Uterus (tissue), 4 donors: ENCODE data around the gene AP2M1. TPM values are rescaled to one million over a fixed set of nuclear protein-coding genes. Genes with fewer than 3 reads are reported as not detected.

Experiments used
- DNase-seq, 2 donors: peaks; one replicate each; pipeline ENCODE4 v3.0.0-alpha.2; 2019 to 2020
- H3K27ac ChIP-seq, 2 donors: fragments of 200-600 bp; sonication (generic); 1 replicate in 1 of 2; 2 replicates in 1 of 2; pipeline ENCODE4 v1.5.1; 2016 to 2018
- H3K27me3 ChIP-seq, 2 donors: fragments of 200-600 bp; sonication (generic); one replicate each; pipeline ENCODE4 v1.5.1; 2018 to 2019; ENCODE audit warnings: control low read depth in 1 of 2
- H3K36me3 ChIP-seq, 2 donors: fragments of 200-600 bp; sonication (generic); one replicate each; pipeline ENCODE4 v1.5.1; 2019; ENCODE audit warnings: control low read depth in 1 of 2
- H3K4me1 ChIP-seq, 2 donors: fragments of 200-600 bp; sonication (generic); one replicate each; pipeline ENCODE4 v1.5.1; 2018 to 2019; ENCODE audit warnings: control low read depth in 1 of 2
- H3K4me3 ChIP-seq, 2 donors: fragments of 200-600 bp; sonication (generic); 1 replicate in 1 of 2; 2 replicates in 1 of 2; pipeline ENCODE4 v1.5.1; 2018 to 2019; ENCODE audit warnings: mild to moderate bottlenecking in 1 of 2
- H3K9me3 ChIP-seq, 2 donors: fragments of 200-600 bp; sonication (generic); one replicate each; pipeline ENCODE4 v1.5.1; 2019; ENCODE audit warnings: control low read depth in 1 of 2
- POLR2A ChIP-seq, 2 donors: fragments of 450-650 bp; IDR thresholded peaks; one replicate each; pipeline ENCODE4 v1.6.1; 2016; ENCODE audit warnings: antibody characterized with exemption in 2 of 2, mild to moderate bottlenecking in 1 of 2, moderate library complexity in 1 of 2
- intact Hi-C: fragments of 100-400 bp; cut with DNase I; formaldehyde crosslinking; loops from one replicate; pipeline ENCODE4 v1.15.1; 2023; ENCODE audit warnings: low total_unique reads
- total RNA-seq, 4 donors: library from RNA; depleted of rRNA in 3 of 4; stranded (reverse); fragments of >200 nt in 3 of 4; gene quantifications; one replicate each; pipeline versions ENCODE4 v1.1.0 to v1.2.4, GENCODE V29; 2014 to 2023
- TF ChIP-seq, protein P1 (sequence below), 4 experiments: fragments of 200-600 bp in 2 of 4; fragments of 450-650 bp in 2 of 4; sonication (generic) in 2 of 4; IDR thresholded peaks; one replicate each; pipeline ENCODE4 v1.5.1; 2016 to 2019; ENCODE audit warnings: antibody characterized with exemption in 4 of 4, mild to moderate bottlenecking in 2 of 4, moderate library complexity in 1 of 4
- donor health status: DM: yes; HTN: yes; CAD: no.

AP2M1 gene
- total RNA-seq, 4 donors from 2014 or later: 81.8 to 248 (median 172) TPM

DNA sequence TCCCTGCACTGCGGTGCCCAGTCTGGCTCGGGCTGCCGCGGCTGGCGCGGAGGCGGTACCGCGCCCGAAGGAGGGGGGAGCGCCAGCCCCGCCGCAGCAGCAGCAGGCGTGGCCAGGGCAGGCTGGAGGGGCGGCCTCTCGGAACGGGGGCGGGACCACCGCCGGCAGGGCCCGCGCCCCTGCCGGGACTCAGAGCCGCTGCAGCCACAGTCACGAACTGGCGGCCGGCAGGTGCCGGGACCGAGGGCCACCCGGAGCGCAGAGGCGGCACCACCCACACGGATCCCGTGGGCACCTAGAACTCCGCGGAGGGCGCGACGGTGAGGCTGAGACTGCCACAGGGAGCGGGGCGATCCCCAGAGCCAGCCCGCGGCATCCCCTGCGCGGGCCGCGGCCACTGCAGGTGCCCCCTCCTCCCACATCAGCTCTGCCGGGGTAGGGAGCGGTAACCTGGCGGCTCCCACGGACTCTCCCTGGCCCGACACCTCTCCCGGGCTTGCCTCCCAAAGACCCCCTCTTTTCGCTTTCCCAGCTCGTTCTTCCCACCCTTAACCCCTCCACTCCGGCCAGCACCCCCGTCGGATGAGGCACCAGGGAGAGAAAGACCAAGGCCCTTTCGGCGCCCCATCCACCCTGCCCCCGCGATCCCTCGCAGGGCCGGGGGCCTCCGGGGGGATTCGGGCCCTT, 54.9 kb downstream of the AP2M1 start, which contains the start of gene VWA5B2:
Gene VWA5B2 (plus strand): TSS at position 192 of the 687 bp plus-strand sequence. CDS start 944 bp downstream, outside the sequence.
- Histone ChIP-seq H3K27me3 (peaks cover 8 to 19% of the 10 kb centered on the region in 2 donors), H3K36me3 (no peaks in the 10 kb centered on the region), H3K4me3 (peak within 1 kb of the TSS; percentile 3 to 44), H3K9me3 (no peaks in the 10 kb centered on the region), H3K27ac (no peak within 1 kb of the TSS), H3K4me1 (peaks cover 0 to 18% of the 10 kb centered on the region in 2 donors)
- DNase-seq: peak; percentile 22 to 60
- no peak for TF ChIP-seq POLR2A (IDR thresholded peaks at IDR 0.05)
- TF ChIP-seq, protein P1, sequence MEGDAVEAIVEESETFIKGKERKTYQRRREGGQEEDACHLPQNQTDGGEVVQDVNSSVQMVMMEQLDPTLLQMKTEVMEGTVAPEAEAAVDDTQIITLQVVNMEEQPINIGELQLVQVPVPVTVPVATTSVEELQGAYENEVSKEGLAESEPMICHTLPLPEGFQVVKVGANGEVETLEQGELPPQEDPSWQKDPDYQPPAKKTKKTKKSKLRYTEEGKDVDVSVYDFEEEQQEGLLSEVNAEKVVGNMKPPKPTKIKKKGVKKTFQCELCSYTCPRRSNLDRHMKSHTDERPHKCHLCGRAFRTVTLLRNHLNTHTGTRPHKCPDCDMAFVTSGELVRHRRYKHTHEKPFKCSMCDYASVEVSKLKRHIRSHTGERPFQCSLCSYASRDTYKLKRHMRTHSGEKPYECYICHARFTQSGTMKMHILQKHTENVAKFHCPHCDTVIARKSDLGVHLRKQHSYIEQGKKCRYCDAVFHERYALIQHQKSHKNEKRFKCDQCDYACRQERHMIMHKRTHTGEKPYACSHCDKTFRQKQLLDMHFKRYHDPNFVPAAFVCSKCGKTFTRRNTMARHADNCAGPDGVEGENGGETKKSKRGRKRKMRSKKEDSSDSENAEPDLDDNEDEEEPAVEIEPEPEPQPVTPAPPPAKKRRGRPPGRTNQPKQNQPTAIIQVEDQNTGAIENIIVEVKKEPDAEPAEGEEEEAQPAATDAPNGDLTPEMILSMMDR (IDR thresholded peaks at IDR 0.05): peak in 3 of 4 experiments; percentile 17 to 52 (median 39)
- intact Hi-C loops: no loop called here

DNA sequence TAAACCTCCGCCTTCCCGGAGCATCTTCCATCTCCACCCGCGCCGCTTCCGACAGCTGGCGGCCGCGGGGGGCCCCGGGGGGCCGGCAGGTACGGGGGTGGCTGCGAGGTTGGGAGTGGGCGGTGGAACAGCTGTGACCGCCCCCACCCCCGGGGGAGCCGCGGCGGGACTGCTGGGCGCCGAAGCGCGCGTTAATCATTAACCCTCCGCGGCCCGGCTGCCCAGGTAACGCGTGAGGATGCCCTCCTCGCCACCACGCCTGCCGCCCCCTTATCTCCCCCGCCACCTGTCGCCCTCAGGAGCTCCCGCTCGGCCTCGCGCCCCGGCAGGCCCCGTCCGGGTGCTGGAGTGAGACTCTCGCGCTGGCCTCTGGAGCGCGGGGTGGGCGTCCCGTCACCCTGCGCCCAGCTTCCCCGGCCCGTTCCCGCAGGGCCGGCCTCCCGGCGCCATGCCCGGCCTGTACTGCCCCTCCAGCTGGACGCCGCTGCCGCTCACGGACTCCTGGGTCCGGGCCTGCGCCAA, 55.5 kb downstream of the AP2M1 start:
- intact Hi-C loops: no loop called here
- DNase-seq: no peak
- Histone ChIP-seq H3K9me3 (no peaks in the 10 kb centered on the region), H3K27ac (no peak overlapping the region), H3K27me3 (peaks cover 8 to 19% of the 10 kb centered on the region in 2 donors), H3K4me3 (peak overlapping the region in 1 of 2 donors; percentile 44), H3K36me3 (no peaks in the 10 kb centered on the region), H3K4me1 (peaks cover 0 to 18% of the 10 kb centered on the region in 2 donors)
- TF ChIP-seq, protein P1 (IDR thresholded peaks at IDR 0.05): no peak
- no peak for TF ChIP-seq POLR2A (IDR thresholded peaks at IDR 0.05)

DNA sequence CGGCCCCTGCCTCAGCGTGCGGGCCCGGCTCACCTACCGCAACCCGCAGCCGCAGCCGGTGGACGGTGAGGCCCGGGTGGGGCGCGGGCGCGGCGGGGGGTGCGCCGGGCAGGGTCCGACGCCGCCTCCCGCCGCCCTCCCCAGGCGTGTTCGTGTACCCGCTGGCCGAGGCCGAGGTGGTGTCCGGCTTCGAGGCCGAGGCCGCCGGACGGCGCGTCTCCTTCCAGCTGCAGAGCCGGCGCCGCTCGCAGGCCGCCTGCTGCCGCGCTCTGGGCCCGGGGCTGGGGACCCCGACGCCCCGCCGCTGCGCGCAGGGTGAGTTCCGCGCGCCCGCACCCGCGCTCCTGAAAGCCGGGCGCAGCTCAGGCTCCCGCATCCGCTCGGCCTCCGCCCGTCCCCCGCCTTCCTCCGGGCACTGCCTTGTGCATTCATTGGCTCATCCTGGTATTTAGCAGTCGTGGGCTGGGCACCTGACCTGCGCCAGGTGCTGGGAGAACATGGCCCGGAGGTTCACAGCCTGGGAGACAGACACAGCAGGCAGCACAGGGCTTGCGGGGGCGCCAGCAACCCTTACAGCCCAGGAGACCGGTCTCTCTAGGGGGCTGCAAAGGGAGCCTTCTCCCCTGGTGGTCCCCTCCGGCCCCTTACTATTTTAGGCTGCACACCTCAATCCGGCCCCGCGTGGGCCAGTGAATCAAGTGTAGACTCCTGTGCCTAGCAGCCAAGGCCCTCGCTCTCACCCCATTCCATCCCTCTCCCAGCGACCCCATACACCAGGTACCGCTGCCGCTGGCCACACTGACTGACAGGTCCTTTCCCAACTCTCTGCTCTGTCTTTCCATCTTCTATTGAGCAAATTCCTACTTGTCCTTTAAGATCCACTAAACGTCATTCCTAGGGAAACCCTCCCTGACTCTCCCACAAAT, 56.2 kb downstream of the AP2M1 start:
- Histone ChIP-seq H3K36me3 (no peaks in the 10 kb centered on the region), H3K9me3 (no peaks in the 10 kb centered on the region), H3K27ac (no peak overlapping the region), H3K27me3 (peaks cover 8 to 19% of the 10 kb centered on the region in 2 donors), H3K4me3 (peak overlapping the region in 1 of 2 donors; percentile 44), H3K4me1 (peaks cover 0 to 18% of the 10 kb centered on the region in 2 donors)
- intact Hi-C loops: no loop called here
- TF ChIP-seq POLR2A (IDR thresholded peaks at IDR 0.05): no peak
- TF ChIP-seq, protein P1 (IDR thresholded peaks at IDR 0.05): no peak
- DNase-seq: no peak

DNA sequence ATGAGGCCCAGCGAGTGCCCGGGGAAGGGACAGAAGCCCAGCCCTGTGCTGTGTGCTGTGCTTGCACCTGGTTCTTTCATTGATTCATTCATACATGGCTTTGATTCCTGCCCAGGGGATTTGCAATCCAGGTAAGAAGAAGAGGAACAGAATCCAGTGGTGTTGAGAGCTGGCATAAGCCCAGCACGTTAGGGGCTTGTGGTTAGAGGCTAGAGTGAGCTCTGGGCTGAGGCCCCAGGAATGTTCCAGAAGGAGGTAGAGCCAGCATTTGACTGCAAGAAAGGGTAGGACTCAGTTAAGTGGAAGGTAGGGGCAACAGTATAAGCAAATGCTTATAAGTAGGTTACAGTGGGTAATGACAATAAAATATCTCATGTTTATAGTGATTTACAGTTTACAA, 57.0 kb downstream of the AP2M1 start:
- Histone ChIP-seq H3K9me3 (no peaks in the 10 kb centered on the region), H3K4me3 (no peak overlapping the region), H3K4me1 (peaks cover 0 to 18% of the 10 kb centered on the region in 2 donors), H3K36me3 (no peaks in the 10 kb centered on the region), H3K27me3 (peaks cover 8 to 19% of the 10 kb centered on the region in 2 donors), H3K27ac (no peak overlapping the region)
- no peak for DNase-seq
- TF ChIP-seq, protein P1 (IDR thresholded peaks at IDR 0.05): no peak
- no peak for TF ChIP-seq POLR2A (IDR thresholded peaks at IDR 0.05)
- intact Hi-C loops: no loop called here
